ENCODE results near the gene C6orf89.

The C6orf89 gene

DNA sequence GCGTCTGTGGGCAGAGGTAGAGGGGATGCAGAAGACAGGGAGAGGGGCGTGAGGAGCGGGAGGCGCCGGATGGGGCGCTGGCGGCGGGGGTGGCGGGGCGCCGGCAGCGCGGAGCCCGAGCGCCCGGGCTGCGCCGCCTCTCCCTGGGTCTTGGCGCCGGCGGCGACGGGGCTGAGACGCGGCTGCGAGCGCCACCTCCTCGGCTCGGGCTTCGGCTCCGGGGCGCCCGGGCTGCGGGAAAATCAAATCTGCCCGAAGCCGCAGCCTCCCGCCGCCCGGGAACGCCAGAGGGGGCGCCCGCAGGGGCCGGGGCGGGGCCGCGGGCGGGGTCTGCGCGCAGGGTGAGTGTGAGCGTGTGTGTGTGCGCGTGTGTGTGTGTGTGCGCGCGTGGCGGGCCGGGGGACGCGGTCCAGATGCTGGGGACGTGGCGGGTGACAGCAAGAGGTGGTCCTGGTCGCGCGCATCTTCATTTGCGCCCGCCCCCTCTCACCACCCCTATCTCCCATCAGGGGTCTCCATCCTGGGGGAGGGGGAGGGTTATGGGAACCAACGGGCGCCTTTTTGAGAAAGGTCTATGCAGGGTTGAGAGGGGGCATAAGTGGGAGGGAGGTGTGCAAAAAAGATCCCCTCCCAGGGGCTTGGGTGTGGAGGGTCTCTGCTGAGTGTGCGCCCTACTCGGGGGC is 45.9 kb upstream of the C6orf89 start:
- H3K4me3 ChIP-seq (ENCODE audit: control insufficient read depth, low read depth, low read length), result peak overlapping the region; percentile 27
- TF ChIP-seq, protein P1, sequence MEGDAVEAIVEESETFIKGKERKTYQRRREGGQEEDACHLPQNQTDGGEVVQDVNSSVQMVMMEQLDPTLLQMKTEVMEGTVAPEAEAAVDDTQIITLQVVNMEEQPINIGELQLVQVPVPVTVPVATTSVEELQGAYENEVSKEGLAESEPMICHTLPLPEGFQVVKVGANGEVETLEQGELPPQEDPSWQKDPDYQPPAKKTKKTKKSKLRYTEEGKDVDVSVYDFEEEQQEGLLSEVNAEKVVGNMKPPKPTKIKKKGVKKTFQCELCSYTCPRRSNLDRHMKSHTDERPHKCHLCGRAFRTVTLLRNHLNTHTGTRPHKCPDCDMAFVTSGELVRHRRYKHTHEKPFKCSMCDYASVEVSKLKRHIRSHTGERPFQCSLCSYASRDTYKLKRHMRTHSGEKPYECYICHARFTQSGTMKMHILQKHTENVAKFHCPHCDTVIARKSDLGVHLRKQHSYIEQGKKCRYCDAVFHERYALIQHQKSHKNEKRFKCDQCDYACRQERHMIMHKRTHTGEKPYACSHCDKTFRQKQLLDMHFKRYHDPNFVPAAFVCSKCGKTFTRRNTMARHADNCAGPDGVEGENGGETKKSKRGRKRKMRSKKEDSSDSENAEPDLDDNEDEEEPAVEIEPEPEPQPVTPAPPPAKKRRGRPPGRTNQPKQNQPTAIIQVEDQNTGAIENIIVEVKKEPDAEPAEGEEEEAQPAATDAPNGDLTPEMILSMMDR (conservative IDR thresholded peaks at IDR 0.05; ENCODE audit: control insufficient read depth, insufficient read depth, low read depth, low read length), result no peak
- no peak for DNase-seq (ENCODE audit: low read depth)

DNA sequence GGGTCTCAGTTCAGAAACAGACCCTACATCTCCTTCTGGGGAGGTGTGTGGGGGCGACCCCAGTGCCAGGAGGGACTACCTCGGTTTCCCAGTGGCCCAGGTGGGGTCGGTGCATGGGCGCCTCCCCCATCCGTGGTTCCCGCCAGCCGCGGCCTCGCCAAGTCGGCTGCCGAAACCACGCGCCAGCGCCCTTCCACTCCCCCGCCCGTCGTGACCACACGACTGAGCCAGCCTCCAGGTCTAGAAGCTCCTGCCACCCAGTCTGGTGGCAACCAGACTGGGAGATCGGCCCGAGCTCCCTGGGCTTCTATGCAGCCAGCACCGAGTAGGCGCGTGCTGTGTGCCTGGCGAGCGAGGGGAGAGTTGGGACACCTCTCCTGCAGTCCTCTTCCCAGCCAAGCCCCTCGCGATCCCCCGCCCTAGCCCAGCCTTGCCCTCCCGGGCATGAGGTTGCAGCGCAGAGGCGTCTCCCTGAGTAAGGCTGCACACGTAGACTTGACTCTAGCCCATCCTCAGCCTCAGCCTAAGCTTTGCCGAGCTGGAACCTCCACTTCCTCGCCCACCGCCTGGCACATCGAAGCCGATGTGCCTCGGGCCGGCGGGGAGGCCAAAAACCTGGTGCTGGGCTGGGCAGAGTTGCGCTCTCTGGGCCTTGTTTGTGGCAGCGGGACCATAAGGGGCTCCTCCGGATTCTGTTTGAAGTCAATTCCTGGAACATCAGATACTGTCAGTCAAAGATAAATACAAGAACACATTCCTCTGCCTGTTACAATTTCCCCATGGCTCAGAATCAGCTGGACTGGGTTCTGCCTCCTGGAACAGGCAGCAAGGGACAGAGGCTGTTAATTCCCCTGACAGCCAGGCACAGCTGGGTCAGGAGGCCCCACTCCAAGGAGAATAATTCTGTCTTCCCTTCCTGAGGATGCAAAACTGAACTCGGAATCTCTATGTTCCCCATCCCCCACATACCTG is 45.0 kb upstream of the C6orf89 start:
- DNase-seq (ENCODE audit: low read depth), result no peak
- TF ChIP-seq, protein P1 (conservative IDR thresholded peaks at IDR 0.05; ENCODE audit: control insufficient read depth, insufficient read depth, low read depth, low read length), result no peak
- H3K4me3 ChIP-seq (ENCODE audit: control insufficient read depth, low read depth, low read length), result peak overlapping the region; percentile 25

DNA sequence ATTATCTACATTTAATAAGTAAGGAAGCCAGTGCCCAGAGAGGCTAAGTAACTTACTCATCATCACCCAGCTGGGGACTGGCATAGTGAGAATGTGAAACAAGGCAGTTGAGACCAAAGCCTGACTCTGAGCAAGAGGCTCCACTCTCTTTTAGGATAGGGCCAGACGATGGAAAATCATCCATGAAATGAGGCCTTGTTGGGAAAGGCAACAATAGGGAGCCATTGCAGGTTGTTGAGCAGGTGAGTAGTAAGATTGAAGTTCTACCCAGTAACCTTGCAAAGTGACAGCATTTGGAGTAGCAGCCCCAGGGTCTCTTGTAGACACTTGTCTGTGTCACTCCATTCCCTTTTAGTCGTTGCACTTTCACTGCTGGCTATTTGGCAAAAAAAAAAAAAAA is 44.0 kb upstream of the C6orf89 start:
- no peak overlapping the region for H3K4me3 ChIP-seq (ENCODE audit: control insufficient read depth, low read depth, low read length)
- no peak for DNase-seq (ENCODE audit: low read depth)
- TF ChIP-seq, protein P1 (conservative IDR thresholded peaks at IDR 0.05; ENCODE audit: control insufficient read depth, insufficient read depth, low read depth, low read length), result no peak

DNA sequence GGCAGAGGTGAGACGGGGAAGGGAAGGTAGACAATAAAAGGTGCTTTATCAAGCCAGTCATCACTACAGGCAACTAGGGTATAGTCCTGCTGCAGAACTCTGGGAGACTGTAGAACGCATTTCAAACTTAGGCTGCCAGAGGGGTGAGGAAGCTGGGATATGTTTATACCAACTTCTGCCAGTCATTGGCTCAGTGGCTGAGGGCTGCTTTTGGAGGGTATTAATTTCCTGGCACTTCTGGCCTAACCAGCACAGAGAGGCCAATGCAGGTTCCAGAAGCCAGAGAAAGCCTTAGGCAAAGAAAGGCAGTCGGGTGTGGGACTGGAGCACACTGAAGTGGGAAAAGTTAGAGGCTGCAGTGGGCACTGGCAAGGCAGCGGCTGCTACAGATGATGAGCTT is 42.6 kb upstream of the C6orf89 start:
- TF ChIP-seq, protein P1 (conservative IDR thresholded peaks at IDR 0.05; ENCODE audit: control insufficient read depth, insufficient read depth, low read depth, low read length), result no peak
- no peak overlapping the region for H3K4me3 ChIP-seq (ENCODE audit: control insufficient read depth, low read depth, low read length)
- DNase-seq (ENCODE audit: low read depth), result no peak

DNA sequence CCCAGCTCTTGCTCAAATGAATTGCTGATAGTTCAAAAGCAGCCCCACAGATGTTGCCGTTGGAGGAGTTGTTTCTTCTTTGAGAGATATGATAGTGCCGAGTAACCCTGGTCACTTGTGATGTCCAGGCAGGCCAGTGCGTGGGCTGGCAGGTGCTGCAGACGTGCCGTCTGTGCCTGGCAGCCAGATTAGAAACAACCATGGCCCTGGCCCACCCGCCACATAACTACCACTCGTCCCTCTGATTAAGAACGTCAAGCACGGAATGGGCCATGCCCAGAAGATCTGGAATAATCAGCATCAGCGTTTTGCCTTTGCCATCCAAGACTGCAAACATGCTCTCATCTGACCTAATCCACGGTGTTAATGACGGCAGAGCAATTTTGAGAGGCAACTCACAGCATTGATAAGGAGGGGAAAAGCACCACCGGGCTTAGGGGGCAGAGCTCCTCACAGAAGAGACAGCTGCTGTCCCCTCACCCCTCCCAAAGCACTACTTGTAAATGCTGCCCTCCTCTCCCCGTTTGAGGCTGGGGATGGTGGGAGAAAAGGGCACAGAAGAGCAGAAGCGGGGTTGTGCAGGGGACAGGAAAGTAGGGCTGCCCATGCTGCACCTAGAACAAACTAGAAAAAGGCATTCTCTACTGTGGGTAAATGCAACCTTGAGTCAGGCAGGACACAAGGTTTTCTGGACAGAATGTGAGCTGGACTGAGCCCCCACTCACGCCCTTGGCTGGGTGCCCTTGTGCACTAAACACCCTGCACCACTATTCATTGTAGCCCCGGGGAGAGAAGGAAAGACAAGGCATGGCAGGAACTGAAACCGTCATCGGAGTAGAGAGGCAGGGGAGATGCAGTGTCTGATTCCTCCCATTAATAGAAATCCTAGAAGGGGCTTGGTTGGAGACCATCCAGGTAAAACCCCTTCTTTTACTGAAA is 41.3 kb upstream of the C6orf89 start:
- no peak overlapping the region for H3K4me3 ChIP-seq (ENCODE audit: control insufficient read depth, low read depth, low read length)
- no peak for DNase-seq (ENCODE audit: low read depth)
- TF ChIP-seq, protein P1 (conservative IDR thresholded peaks at IDR 0.05; ENCODE audit: control insufficient read depth, insufficient read depth, low read depth, low read length), result no peak

DNA sequence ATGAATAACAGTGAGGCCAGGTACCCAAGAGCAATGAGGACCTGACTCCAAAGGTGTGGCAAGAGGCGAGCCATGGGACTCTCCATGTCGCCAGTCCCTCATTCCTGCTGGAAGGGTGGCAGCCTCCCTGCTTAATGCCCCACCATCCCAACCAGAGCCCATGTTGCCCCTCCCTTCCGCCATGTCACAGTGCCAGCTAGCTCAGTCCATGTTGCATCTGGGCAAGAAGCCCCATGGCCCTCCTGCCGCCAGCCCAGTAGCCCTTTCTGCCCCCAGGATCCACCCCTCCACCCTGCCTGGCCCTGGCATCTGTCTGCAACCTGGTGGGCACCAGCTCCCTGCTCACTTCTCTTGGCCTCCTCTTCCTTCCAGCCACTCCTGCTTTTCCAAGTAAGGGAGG is 40.5 kb upstream of the C6orf89 start:
- DNase-seq (ENCODE audit: low read depth), result no peak
- no peak overlapping the region for H3K4me3 ChIP-seq (ENCODE audit: control insufficient read depth, low read depth, low read length)
- TF ChIP-seq, protein P1 (conservative IDR thresholded peaks at IDR 0.05; ENCODE audit: control insufficient read depth, insufficient read depth, low read depth, low read length), result no peak

Measured in fibroblast of mammary gland (primary cell).